H9 (cell line): ENCODE measurements around the gene COQ5. TPM values are rescaled to one million over a fixed set of nuclear protein-coding genes. Genes with fewer than 3 reads are reported as not detected.

Experiments used
- DNase-seq: peaks from one replicate; pipeline ENCODE4 v3.0.0-alpha.2; 2017
- H2AFZ ChIP-seq: one replicate; pipeline ENCODE4 v1.6.1; 2013; ENCODE audit warnings: mild to moderate bottlenecking, low read length, control low read depth, moderate library complexity
- H2AK5ac ChIP-seq: 2 replicates; pipeline ENCODE4 v1.6.1; 2013; ENCODE audit warnings: low read length, control low read depth, mixed read lengths; ENCODE audit not compliant: insufficient read length
- H2BK120ac ChIP-seq: one replicate; pipeline ENCODE4 v1.6.1; 2013; ENCODE audit warnings: low read depth, mild to moderate bottlenecking, low read length, control low read depth, inconsistent platforms; ENCODE audit not compliant: poor library complexity, severe bottlenecking
- H2BK12ac ChIP-seq: 2 replicates; pipeline ENCODE4 v1.6.1; 2013; ENCODE audit warnings: low read length, control low read depth, mixed read lengths, low read depth; ENCODE audit not compliant: insufficient read length
- H2BK15ac ChIP-seq: 2 replicates; pipeline ENCODE4 v1.6.1; 2013; ENCODE audit warnings: low read depth, low read length, control low read depth
- H2BK20ac ChIP-seq: one replicate; pipeline ENCODE4 v1.6.1; 2013; ENCODE audit warnings: low read depth, mild to moderate bottlenecking, low read length, control low read depth, inconsistent platforms; ENCODE audit not compliant: poor library complexity, severe bottlenecking
- H2BK5ac ChIP-seq: 2 replicates; pipeline ENCODE4 v1.6.1; 2013; ENCODE audit warnings: low read length, control low read depth, mixed read lengths; ENCODE audit not compliant: insufficient read length
- H3K14ac ChIP-seq: 2 replicates; pipeline ENCODE4 v1.6.1; 2013; ENCODE audit warnings: low read length, control low read depth; ENCODE audit not compliant: insufficient read depth
- H3K18ac ChIP-seq: 2 replicates; pipeline ENCODE4 v1.6.1; 2013; ENCODE audit warnings: low read depth, mild to moderate bottlenecking, mixed read lengths, low read length, control low read depth; ENCODE audit not compliant: insufficient read length
- H3K23ac ChIP-seq: 2 replicates; pipeline ENCODE4 v1.6.1; 2013; ENCODE audit warnings: low read length, control low read depth, mixed read lengths, low read depth; ENCODE audit not compliant: insufficient read length
- H3K23me2 ChIP-seq: 2 replicates; pipeline ENCODE4 v1.6.1; 2013; ENCODE audit warnings: low read depth, mild to moderate bottlenecking, mixed read lengths, low read length, control low read depth; ENCODE audit not compliant: insufficient read length, poor library complexity, severe bottlenecking
- H3K27ac ChIP-seq: 2 replicates; pipeline ENCODE4 v1.5.1; 2013; ENCODE audit warnings: low read length, control low read depth, mixed read lengths, low read depth; ENCODE audit not compliant: insufficient read length
- H3K27me3 ChIP-seq: 2 replicates; pipeline ENCODE4 v1.6.1; 2013; ENCODE audit warnings: low read length, control low read depth, inconsistent platforms; ENCODE audit not compliant: insufficient read depth
- H3K4ac ChIP-seq: 2 replicates; pipeline ENCODE4 v1.6.1; 2013; ENCODE audit warnings: low read depth, mild to moderate bottlenecking, control low read depth, inconsistent platforms, low read length, moderate library complexity
- H3K4me1 ChIP-seq: 2 replicates; pipeline ENCODE4 v1.6.1; 2013; ENCODE audit warnings: low read length, control low read depth, inconsistent platforms; ENCODE audit not compliant: insufficient read depth
- H3K4me2 ChIP-seq: 2 replicates; pipeline ENCODE4 v1.6.1; 2013; ENCODE audit warnings: low read length, control low read depth, mixed read lengths; ENCODE audit not compliant: insufficient read length, insufficient read depth
- H3K56ac ChIP-seq: 2 replicates; pipeline ENCODE4 v1.6.1; 2013; ENCODE audit warnings: low read depth, mild to moderate bottlenecking, mixed read lengths, low read length, control low read depth; ENCODE audit not compliant: insufficient read length
- H3K79me1 ChIP-seq: 2 replicates; pipeline ENCODE4 v1.6.1; 2013; ENCODE audit warnings: low read depth, mild to moderate bottlenecking, moderate library complexity, low read length, control low read depth, inconsistent platforms; ENCODE audit not compliant: insufficient read depth, poor library complexity, severe bottlenecking
- H3K79me2 ChIP-seq: 2 replicates; pipeline ENCODE4 v1.6.1; 2013; ENCODE audit warnings: low read length, control low read depth, inconsistent platforms; ENCODE audit not compliant: insufficient read depth
- H3K9ac ChIP-seq: 2 replicates; pipeline ENCODE4 v1.6.1; 2013; ENCODE audit warnings: low read length, control low read depth, mixed read lengths; ENCODE audit not compliant: insufficient read length; ENCODE audit errors: extremely low read depth
- H3K9me3 ChIP-seq: one replicate; pipeline ENCODE4 v1.6.1; 2013; ENCODE audit warnings: low read depth, low read length, inconsistent platforms; ENCODE audit not compliant: control insufficient read depth
- H3T11ph ChIP-seq: one replicate; pipeline ENCODE4 v1.6.1; 2013; ENCODE audit warnings: mild to moderate bottlenecking, low read length, control low read depth, inconsistent platforms
- H4K20me1 ChIP-seq: one replicate; pipeline ENCODE4 v1.6.1; 2013; ENCODE audit not compliant: control insufficient read depth, insufficient read length, insufficient read depth
- H4K5ac ChIP-seq: 2 replicates; pipeline ENCODE4 v1.6.1; 2013; ENCODE audit warnings: low read depth, mild to moderate bottlenecking, mixed read lengths, low read length, control low read depth; ENCODE audit not compliant: insufficient read length
- H4K8ac ChIP-seq: replicated peaks from 2 replicates; pipeline ENCODE4 v1.6.1; 2013; ENCODE audit warnings: low read length, control low read depth, mixed read lengths, low read depth; ENCODE audit not compliant: insufficient read length
- H4K91ac ChIP-seq: 2 replicates; pipeline ENCODE4 v1.6.1; 2013; ENCODE audit warnings: low read depth, mild to moderate bottlenecking, moderate library complexity, mixed read lengths, low read length, control low read depth; ENCODE audit not compliant: insufficient read length
- H3K27ac Mint-ChIP-seq, 3 experiments: 2 replicates in 2 of 3; 3 replicates in 1 of 3; pipeline ENCODE4 v1.8.0; 2020 to 2021; ENCODE audit warnings: mixed read lengths in 3 of 3, mild to moderate bottlenecking in 1 of 3, moderate library complexity in 1 of 3
- H3K27me3 Mint-ChIP-seq: 2 replicates; pipeline ENCODE4 v1.8.0; 2021; ENCODE audit warnings: low read depth, mild to moderate bottlenecking, moderate library complexity, mixed read lengths
- H3K36me3 Mint-ChIP-seq, 3 experiments: 2 replicates in 2 of 3; 3 replicates in 1 of 3; pipeline ENCODE4 v1.8.0; 2020 to 2021; ENCODE audit warnings: low read depth in 3 of 3, mixed read lengths in 3 of 3; ENCODE audit not compliant: insufficient read depth in 1 of 3
- H3K4me1 Mint-ChIP-seq, 2 experiments: 2 replicates each; pipeline ENCODE4 v1.8.0; 2020; ENCODE audit warnings: mixed read lengths in 2 of 2
- H3K4me3 Mint-ChIP-seq, 2 experiments: 2 replicates in 1 of 2; 3 replicates in 1 of 2; pipeline ENCODE4 v1.8.0; 2020 to 2021; ENCODE audit warnings: mild to moderate bottlenecking in 2 of 2, mixed read lengths in 2 of 2, moderate library complexity in 1 of 2
- H3K9me3 Mint-ChIP-seq, 2 experiments: 2 replicates in 1 of 2; 3 replicates in 1 of 2; pipeline ENCODE4 v1.8.0; 2020; ENCODE audit warnings: mild to moderate bottlenecking in 2 of 2, mixed read lengths in 2 of 2, moderate library complexity in 1 of 2
- CTCF ChIP-seq: fragments of 200-600 bp; sonication (generic); conservative IDR thresholded peaks from 3 replicates; pipeline ENCODE4 v1.8.0; 2021; ENCODE audit warnings: antibody characterized with exemption, mild to moderate bottlenecking
- WGBS: extraction: QIAGEN DNeasy Blood & Tissue Kit; methylation state at CpG from one replicate; pipeline ENCODE4 v1.1.7; 2013; ENCODE audit warnings: missing lambda C conversion rate, low lambda C conversion rate, mixed read lengths; ENCODE audit not compliant: insufficient read length; ENCODE audit errors: extremely low coverage; 5-methylcytosine and 5-hydroxymethylcytosine counted together
- total RNA-seq: library from RNA; stranded (reverse); gene quantifications from 2 replicates; pipeline ENCODE4 v1.2.1, GENCODE V29; 2021

Gene COQ5
- total RNA-seq, 1 experiment from 2014 or later, result 34.8 TPM

- Histone ChIP-seq H2AK5ac (no peak overlapping the region), H4K5ac (no peak overlapping the region), H3K4me1 (peaks cover 4% of the 10 kb centered on the region; the same call in 1 of the 2 replicates), H2BK120ac (no peak overlapping the region), H4K20me1 (no peaks in the 10 kb centered on the region), H3K56ac (no peak overlapping the region), H3K27ac (no peak overlapping the region), H3K23me2 (no peaks in the 10 kb centered on the region), H3K9me3 (no peaks in the 10 kb centered on the region), H2BK5ac (no peak overlapping the region), H3K4me2 (peak overlapping the region; percentile 0), H3K23ac (no peak overlapping the region), H2BK15ac (no peak overlapping the region), H4K8ac (no peak overlapping the region), H3K27me3 (no peaks in the 10 kb centered on the region), H4K91ac (no peak overlapping the region), H3K79me1 (no peaks in the 10 kb centered on the region), H2AFZ (no peak overlapping the region), H3K4ac (no peak overlapping the region), H2BK20ac (no peak overlapping the region), H3K18ac (no peak overlapping the region), H3K14ac (no peak overlapping the region), H2BK12ac (no peak overlapping the region), H3K9ac (no peak overlapping the region), H3K79me2 (no peaks in the 10 kb centered on the region), H3T11ph (no peak overlapping the region)
- WGBS, result no CpG with 5 or more reads among the region's 4 CpGs
- peaks cover 18 to 54% (median 48%) of the 10 kb centered on the region in 3 experiments; a peak in 6 of 7 replicates for H3K36me3 Mint-ChIP-seq
- TF ChIP-seq CTCF, result no peak
- DNase-seq, result no peak
- H3K4me3 Mint-ChIP-seq, result peak overlapping the region in 1 of 2 experiments; percentile 48; a peak in 2 of 5 replicates
- H3K4me1 Mint-ChIP-seq, result peaks cover 13 to 14% of the 10 kb centered on the region in 2 experiments
- no peaks in the 10 kb centered on the region for H3K9me3 Mint-ChIP-seq
- H3K27ac Mint-ChIP-seq, result peak overlapping the region; percentile 73 to 87 (median 74); a peak in 5 of 7 replicates
- H3K27me3 Mint-ChIP-seq, result no peaks in the 10 kb centered on the region
Observed at GRCh38 chr12:120504587-120504986, 24.4 kb downstream of the COQ5 start.
